Measurements from ENCODE around the gene ANKRD63.

The ANKRD63 gene

GRCh38 chr15:40330368-40330836 is 47.5 kb upstream of the ANKRD63 start:
- no peak for TF ChIP-seq ZBTB7A (IDR thresholded peaks at IDR 0.05; ENCODE audit: low read depth)

- no peak for TF ChIP-seq FOXM1 (IDR thresholded peaks at IDR 0.05; ENCODE audit: borderline replicate concordance, low read depth)
- TF ChIP-seq TEAD4 (IDR thresholded peaks at IDR 0.05) = no peak
- no peak for TF ChIP-seq TAF1 (IDR thresholded peaks at IDR 0.05; ENCODE audit: low read depth)
- no peak for TF ChIP-seq NFIC (IDR thresholded peaks at IDR 0.05)
- no peak for TF ChIP-seq EP300 (IDR thresholded peaks at IDR 0.05; ENCODE audit: borderline replicate concordance)
- TF ChIP-seq ZBTB7A (IDR thresholded peaks at IDR 0.05; ENCODE audit: low read depth) = no peak
- TF ChIP-seq USF1 (IDR thresholded peaks at IDR 0.05) = no peak
- no peak for TF ChIP-seq REST (IDR thresholded peaks at IDR 0.05; ENCODE audit: low read depth)
- TF ChIP-seq EGR1 (IDR thresholded peaks at IDR 0.05) = no peak
- no peak for TF ChIP-seq CREB1 (IDR thresholded peaks at IDR 0.05; ENCODE audit: low read depth)
- TF ChIP-seq YY1 (IDR thresholded peaks at IDR 0.05; ENCODE audit: low read depth) = no peak
- no peak for TF ChIP-seq TCF12 (IDR thresholded peaks at IDR 0.05; ENCODE audit: low read depth)
- no peak for TF ChIP-seq RAD21 (IDR thresholded peaks at IDR 0.05; ENCODE audit: low read depth)
- TF ChIP-seq, protein P1, sequence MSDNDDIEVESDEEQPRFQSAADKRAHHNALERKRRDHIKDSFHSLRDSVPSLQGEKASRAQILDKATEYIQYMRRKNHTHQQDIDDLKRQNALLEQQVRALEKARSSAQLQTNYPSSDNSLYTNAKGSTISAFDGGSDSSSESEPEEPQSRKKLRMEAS (IDR thresholded peaks at IDR 0.05) = no peak
- no peak for TF ChIP-seq CEBPB (IDR thresholded peaks at IDR 0.05)
Observed at GRCh38 chr15:40329804-40330203, 46.9 kb upstream of the ANKRD63 start.

DNA sequence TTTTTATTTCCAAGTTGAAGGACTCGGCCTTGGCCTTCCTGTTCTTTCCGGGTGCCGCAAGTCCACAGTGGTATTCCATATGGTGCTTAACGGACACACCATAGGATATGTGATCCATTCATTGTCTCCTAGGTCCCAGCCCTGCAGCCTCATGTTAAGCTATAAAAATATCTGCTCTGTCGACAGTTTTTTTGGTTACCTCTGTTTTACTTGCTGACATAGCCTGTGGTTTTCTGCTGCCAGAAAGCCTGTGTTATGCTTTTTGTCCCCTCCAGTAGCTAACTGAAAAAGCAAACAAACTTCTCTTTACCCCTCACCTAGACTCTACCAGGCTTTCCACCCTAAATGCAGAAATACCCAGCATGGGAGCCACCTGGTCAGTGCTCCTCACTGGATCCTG is 45.9 kb upstream of the ANKRD63 start:
- TF ChIP-seq TCF12 (IDR thresholded peaks at IDR 0.05; ENCODE audit: low read depth) (no peak), REST (IDR thresholded peaks at IDR 0.05; ENCODE audit: low read depth) (no peak)

- TF ChIP-seq EP300 (IDR thresholded peaks at IDR 0.05; ENCODE audit: borderline replicate concordance) (no peak), NFIC (IDR thresholded peaks at IDR 0.05) (no peak), EGR1 (IDR thresholded peaks at IDR 0.05) (no peak), YY1 (IDR thresholded peaks at IDR 0.05; ENCODE audit: low read depth) (no peak), FOXM1 (IDR thresholded peaks at IDR 0.05; ENCODE audit: borderline replicate concordance, low read depth) (no peak), TAF1 (IDR thresholded peaks at IDR 0.05; ENCODE audit: low read depth) (no peak), RAD21 (IDR thresholded peaks at IDR 0.05; ENCODE audit: low read depth) (no peak), USF1 (IDR thresholded peaks at IDR 0.05) (no peak), CREB1 (IDR thresholded peaks at IDR 0.05; ENCODE audit: low read depth) (no peak), TCF12 (IDR thresholded peaks at IDR 0.05; ENCODE audit: low read depth) (no peak), TEAD4 (IDR thresholded peaks at IDR 0.05) (no peak), CEBPB (IDR thresholded peaks at IDR 0.05) (no peak), REST (IDR thresholded peaks at IDR 0.05; ENCODE audit: low read depth) (no peak), ZBTB7A (IDR thresholded peaks at IDR 0.05; ENCODE audit: low read depth) (no peak)
- TF ChIP-seq, protein P1 (IDR thresholded peaks at IDR 0.05) = no peak
Observed at GRCh38 chr15:40328176-40328575, 45.3 kb upstream of the ANKRD63 start.

- TF ChIP-seq EP300 (IDR thresholded peaks at IDR 0.05; ENCODE audit: borderline replicate concordance) (no peak), ZBTB7A (IDR thresholded peaks at IDR 0.05; ENCODE audit: low read depth) (no peak), TCF12 (IDR thresholded peaks at IDR 0.05; ENCODE audit: low read depth) (no peak), YY1 (IDR thresholded peaks at IDR 0.05; ENCODE audit: low read depth) (no peak), REST (IDR thresholded peaks at IDR 0.05; ENCODE audit: low read depth) (no peak), USF1 (IDR thresholded peaks at IDR 0.05) (no peak), EGR1 (IDR thresholded peaks at IDR 0.05) (no peak), NFIC (IDR thresholded peaks at IDR 0.05) (no peak), TAF1 (IDR thresholded peaks at IDR 0.05; ENCODE audit: low read depth) (no peak), RAD21 (IDR thresholded peaks at IDR 0.05; ENCODE audit: low read depth) (no peak), CREB1 (IDR thresholded peaks at IDR 0.05; ENCODE audit: low read depth) (no peak), FOXM1 (IDR thresholded peaks at IDR 0.05; ENCODE audit: borderline replicate concordance, low read depth) (no peak), CEBPB (IDR thresholded peaks at IDR 0.05) (no peak), TEAD4 (IDR thresholded peaks at IDR 0.05) (no peak)
- TF ChIP-seq, protein P1 (IDR thresholded peaks at IDR 0.05) = no peak
Observed at GRCh38 chr15:40327457-40327856, 44.6 kb upstream of the ANKRD63 start.

Data from Ishikawa (cell line).